Activated T-cell treated with anti-CD3 and anti-CD28 coated beads for 24 hours (primary cell): ENCODE data around the gene UVRAG.
"Not testable (repeated sequence)": the region's sequence is repeated elsewhere in the genome, so short reads cannot be mapped to it uniquely, and the experiment has no call there.

Source experiments
- DNase-seq: peaks from one replicate; pipeline ENCODE4 v3.0.0-alpha.2; 2020; ENCODE audit warnings: low read depth

Gene UVRAG

DNA sequence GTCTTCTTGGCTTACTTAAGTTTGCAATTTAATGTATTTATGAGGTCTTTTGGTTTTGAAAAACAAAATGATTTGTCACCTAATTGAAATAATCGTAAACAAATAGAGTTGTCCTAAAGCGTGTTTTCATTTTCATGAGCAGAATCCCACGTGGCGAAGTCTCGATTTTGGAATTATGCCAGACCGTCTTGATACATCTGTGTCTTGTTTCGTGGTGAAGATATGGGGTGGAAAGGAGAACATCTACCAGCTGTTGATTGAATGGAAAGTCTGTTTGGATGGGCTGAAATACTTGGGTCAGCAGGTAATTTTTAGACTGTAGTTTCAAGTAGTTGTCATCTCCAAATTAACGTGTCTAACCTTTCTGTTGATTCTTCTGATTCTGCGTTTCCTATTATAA is 64.7 kb downstream of the UVRAG start:
- DNase-seq = no peak

DNA sequence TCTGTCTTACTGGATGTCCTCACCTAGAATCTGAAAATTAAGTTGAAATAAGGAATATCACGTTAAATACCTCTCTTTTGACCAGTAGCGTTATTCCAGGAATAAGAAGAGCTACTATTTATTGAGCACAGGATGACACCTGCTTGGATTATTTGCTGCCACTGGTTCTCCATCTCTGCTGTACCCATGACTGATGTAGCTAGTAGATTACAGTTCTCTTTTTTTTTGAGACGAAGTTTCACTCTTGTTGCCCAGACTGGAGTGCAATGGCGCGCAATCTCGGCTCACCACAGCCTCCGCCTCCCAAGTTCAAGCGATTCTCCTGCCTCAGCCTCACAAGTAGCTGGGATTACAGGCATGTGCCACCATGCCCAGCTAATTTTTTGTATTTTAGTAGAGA is 65.3 kb downstream of the UVRAG start:
- not testable (repeated sequence) for DNase-seq

DNA sequence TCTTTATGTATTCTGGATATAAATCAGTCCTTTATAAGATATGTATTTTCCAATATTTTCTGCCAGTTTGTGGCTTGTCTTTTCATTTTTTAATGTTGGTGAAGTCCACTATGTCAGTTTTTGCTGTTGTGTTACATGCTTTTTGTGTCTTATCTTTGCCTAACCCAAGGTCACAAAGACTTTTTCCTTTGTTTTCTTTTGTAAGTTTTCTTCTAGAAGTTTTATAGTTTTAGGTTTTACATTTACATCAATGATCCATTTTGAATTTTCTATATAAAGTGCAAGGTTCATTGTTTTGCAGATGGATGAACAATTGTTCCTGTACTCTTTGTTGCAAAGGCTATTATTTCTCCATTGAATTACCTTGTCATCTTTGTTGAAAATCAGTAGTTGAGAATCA is 69.3 kb downstream of the UVRAG start:
- DNase-seq = no peak

DNA sequence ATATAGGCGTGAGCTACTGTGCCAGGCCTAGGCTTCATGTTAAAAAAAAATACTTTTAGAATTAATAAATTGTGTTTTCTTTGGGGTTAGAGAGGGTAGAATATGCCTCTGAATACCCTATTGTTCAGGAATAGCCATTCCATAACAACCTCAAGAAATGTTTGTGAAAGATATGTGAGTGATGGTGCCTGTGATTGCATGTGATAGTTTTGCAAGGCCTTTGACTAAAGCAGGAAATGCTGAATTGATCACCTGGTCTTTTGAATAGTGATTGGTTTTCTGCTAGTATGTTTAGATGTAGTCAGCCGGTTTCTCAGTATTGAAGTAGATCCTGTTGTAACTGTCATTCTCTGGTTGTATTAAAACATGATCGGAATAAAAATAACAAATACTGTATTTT is 73.4 kb downstream of the UVRAG start:
- DNase-seq = no peak

DNA sequence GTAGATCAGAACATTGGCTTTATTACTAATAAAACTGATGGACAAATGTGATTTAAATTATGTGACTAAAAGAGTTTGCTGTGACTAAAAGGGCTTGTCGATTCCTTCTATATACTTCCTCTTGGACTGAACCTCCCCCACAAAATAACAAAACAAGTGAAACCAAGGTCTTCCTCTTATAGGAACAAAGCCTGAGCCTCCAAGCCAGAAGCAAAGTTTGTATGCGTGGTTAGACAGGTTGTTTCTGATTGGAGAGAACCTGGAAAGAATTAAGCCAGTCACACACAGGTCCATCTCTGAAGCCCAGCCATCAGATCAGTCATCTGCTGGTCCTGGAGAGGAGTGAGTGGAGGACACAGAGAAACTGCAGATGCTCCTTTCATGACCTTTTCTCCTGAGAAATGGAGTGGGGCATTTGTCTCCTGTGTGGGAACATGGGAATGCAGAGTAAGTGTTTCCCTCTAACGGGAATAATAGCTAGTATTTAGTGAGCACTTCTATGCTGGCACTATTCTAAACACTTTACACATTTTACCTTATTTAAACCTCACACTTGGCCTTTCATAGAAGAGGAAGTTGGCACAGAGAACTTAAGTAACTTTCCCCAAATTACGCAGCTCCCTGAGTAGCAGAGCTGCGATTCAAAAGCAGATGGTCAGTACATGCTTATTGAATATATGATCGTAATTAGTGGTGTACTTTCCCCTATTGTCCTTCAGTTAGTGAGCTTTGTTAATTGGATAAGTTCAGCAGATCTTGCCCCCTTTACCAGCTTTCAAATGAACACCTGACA is 77.1 kb downstream of the UVRAG start:
- DNase-seq = no peak

DNA sequence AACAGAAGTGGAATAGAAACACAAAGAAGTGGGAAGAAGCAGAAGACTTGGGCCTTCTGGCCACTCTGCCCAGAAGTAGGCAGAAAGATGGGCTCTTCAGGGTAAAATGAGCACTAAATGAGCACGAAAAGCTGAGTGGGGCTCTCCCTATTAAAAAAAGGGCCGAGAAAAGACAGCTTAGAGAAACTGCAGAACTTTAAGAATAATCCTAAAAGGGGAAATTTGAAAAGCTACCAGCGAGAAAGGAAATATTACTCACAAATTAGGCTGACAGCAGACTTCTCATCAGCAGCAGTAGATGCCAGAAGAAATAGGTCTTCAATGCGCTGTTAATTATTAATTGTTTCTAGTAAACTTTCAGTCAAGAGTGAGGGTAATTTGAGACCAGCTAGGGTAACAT is 78.2 kb downstream of the UVRAG start:
- DNase-seq = no peak

DNA sequence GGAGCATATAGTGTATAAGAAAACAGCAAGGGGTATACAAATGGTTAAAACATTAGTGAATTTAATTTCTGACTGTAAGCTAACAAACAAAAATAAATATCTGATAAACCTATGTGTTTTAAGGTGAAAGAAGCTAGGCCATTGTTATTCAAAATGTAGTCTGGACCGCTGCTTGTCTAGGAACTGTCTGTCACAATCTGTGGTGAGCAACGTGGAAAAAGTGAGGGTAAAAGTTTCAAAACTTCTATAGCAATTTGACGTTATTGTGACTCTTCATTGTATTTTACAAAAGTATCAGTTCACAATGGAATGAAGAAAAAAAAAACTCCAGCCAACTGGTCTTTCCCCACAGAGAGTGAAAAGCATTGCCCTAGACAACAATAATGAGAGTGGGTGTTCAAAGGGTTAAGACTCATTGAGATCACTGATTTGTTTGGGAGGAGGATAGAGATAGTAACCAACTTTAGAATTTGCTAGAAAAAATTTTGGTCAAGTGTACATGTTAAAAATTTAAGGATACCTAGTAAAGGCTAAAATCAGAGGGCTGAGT is 79.1 kb downstream of the UVRAG start:
- DNase-seq = no peak

DNA sequence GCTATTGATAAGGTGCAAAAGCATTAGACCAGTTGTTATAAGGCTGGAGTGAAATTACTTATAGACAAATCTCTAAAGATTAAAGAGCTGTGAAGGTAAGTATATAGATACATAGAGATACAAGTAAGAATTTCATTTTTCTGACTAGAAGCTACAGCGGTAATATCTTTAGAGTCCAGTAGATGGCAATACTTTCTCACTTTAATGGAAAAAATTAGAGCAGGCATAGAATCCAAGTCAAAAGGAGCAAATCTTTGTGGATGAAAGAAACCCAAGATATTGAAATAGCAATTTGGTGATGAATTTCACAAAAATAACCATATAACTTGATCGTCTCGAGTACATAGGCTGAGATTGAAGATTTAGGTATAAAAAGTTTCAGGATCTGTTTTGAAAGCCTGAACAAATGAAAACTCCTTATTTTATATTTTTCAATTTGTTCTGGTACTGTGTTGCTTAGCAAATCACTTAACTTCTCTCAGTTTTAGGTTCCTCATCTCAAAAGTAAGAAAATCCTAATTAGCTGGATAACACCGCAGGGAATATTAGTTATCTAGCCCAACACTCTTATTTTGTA is 81.9 kb downstream of the UVRAG start:
- no peak for DNase-seq

DNA sequence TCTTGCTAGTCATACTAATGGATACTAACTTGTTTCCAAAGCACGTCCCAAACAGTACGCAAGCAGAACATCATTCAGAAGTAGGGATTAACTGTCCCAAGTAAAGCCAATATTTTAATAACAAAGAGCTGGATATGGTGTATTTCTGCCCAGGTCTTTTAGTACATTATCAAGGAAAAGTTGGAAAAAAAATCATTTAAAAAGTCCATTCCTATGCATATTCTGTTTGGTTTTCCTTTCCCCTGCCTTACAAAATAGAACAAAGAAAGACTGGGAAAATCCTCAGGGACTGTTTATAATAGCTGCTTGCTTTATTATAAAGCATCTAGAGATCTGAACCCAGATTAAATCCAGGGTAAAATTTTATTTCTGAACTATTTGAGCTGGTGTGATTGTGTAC is 83.9 kb downstream of the UVRAG start:
- no peak for DNase-seq

DNA sequence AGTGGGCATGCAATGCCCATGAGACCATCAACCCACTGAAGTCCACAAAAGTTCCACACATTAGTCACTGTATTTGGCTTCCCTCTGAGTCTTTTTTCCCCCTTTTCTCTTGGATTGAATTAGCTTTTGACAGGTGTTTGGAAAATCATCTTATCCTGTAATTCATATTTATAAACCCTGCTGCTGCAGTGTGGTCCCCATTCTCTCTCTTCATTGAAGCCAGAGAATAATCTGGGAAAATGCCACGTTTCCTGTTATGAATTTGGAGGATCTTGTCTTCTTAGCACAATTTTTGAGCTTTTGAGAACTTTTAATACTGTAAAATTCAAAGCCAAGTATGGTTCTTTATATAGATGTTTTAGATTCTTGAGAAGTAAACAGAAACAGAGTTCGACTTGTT is 84.8 kb downstream of the UVRAG start:
- no peak for DNase-seq

DNA sequence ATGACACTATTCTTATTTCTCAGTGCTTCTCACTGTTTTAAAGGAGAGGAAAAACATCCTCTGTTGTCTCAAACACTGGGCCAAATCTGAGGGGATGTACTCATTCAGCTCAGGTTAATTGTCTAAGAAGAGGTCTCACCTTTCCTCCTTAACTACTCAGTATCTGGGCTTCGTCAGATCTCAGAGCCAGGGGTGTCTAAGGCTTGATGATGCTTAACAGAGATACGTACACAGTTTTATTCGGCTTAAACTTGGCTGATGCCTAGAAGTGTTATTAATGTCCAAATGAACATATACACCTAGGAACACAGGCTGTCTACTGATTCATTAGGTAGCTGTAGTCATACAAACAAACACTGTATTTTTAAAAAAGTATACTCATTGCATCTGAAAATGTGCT is 85.8 kb downstream of the UVRAG start:
- no peak for DNase-seq

DNA sequence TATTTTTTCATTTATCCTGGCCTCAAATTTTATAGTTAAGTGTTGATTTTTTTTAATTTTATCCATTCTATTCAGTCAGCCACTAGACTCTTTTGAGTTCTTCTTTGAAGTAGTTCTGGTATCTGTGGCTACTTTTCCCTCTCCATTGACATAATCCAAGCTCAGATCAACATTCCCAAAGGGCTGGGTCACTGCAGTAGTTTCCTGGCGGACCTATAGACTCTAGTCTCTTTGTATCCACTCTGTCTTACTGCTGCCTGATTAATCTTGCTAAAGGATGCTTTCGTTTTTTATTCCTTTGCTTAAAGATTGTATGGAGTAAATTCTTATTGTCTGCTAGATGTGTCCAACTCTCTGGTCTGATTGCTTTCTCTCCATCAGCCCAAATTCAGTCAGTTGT is 87.6 kb downstream of the UVRAG start:
- DNase-seq = no peak

DNA sequence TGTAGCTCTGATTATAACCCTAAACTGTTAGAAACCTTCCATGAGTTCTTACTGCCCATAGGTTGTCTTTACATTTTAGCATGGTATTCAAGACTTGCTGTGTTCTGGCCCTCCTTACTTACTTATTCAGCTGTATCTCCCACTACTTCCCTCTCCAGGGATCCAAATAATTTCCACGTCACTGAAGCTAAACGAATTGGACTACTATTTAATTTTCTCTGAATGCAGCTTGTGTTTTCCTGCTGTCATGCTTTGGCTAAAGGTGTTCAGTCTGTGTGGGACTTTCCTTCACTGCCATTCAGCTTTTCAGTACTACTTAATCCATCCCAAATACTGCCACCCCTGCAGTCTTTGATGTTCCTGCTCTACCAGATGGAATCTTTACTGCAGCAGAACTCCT is 88.3 kb downstream of the UVRAG start:
- no peak for DNase-seq

DNA sequence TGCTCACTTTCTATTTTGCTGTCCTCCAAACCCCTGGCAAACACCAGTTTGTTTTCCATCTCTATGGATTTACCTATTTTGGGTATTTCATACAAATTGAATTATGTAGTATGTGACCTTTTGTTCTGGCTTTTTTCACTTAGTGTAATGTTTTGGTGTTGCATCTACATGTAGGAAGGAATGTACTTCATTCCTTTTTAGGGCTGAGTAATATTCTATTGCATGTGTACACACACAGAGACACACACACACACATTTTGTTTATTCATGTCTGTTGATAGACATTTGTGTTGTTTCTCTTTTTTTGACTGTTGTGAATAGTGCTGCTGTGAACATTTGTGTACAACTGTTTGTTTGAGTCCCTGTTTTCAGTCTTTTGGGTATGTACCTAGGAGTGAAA is 90.4 kb downstream of the UVRAG start:
- DNase-seq = no peak

DNA sequence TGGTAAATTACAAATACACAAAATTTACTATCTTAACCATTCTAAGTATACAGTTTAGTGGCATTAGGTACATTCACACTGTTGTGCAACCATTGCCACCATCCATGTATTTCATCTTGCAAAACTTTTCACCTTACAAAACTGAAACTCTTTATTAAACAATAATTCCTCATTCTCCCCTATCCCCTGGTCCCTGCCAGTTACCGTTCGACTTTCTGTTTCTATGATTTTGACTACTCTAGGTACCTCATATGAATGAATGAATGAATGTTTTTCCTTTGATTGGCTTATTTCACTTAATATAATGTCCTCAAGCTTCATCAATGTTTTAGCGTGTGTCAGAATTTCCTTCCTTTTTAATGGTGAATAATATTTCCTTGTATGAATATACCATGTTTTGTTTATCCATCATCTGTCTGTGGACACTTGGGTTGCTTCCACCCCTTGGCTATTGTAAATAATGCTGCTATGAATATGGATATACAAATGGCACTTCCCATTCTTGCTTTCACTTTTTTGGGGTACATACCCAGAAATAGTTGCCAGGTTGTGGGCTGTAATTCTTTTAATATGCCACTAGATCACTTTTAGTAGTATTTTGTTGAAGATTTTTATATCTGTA is 93.0 kb downstream of the UVRAG start:
- no peak for DNase-seq

DNA sequence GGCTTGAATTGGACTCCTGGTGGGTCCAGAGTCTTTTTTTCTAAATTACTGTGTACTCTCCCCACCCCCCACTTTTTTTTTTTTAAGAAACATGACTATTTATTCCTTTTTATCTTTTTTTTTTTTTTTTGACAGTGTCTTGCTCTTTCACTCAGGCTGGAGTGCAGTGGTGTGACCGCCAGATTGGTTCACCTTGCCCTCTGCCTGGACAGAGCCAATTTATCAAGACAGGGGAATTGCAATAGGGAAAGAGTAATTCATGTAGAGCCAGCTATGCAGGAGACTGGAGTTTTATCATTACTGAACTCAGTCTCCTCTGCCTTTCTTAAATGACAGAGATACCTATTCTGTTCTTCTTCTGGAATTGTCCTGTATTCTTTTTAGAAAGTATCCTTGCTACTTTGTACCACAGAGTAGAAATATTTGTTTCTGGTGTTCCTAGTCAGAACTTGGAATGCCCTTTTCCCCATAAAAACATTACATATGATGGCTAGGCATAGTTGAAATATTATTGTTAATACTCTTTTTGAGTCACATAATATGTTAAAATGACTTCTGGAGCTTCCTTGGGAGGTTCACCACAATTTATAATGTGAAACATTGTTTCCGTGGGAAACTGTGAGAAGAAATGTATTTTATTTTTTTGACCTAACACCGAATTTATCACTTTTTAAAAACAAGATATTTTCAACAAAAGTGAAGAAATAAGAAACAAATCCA is 95.6 kb downstream of the UVRAG start:
- no peak for DNase-seq

DNA sequence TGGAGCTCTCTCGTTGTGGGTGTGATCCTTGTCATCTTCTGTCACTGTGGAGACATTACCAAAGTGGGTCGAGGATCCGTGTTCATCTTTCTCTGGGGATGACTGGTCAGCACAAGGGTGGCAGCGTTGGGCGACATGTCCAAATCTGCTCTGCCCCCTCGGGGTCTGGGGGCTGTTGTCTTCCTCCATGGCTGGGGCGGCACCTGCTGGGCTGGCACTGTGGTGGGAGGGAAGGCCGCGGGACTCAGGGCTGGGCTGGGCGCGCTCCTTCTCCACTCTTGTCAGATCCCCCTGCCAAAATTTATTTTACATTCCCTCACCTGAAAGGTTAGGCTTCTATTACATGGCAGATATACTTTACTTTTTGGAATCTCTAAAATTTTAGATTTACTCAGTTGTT is 96.4 kb downstream of the UVRAG start:
- DNase-seq = no peak

DNA sequence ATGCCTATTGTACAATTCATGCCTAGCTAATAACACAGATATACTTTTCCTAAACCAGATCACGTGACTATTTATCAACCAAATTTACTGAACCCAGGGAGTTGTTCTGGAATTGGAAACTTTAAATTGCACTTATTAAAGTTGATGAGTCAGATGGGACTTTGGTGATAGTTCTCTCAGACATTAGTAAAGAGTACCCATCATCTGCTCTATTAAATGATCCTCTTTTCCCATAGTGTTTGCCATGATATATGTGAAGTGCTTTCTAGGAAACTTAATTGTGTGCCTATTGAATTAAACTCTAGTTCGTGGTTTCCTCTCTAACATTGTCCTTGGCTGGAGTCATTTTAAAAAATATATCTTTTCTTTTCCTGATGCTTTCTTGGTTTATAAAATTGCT is 99.0 kb downstream of the UVRAG start:
- DNase-seq = no peak

DNA sequence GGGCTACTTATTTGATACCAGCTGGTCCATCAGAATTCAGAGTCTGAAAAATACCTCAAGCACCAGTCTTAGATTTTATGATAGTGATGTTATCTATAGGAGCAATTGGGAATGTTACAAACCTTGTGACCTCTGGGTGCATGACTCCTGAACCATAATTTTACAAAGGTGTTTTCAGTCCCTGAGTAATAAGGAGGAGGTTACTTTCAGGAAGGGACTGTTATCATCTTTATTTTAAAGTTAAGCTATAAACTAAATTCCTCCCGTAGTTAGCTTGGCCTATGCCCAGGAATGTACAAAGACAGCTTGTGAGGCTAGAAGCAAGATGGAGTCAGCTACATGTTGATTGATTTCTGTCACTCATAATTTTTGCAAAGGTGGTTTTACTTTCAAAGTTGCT is 101.9 kb downstream of the UVRAG start:
- no peak for DNase-seq

DNA sequence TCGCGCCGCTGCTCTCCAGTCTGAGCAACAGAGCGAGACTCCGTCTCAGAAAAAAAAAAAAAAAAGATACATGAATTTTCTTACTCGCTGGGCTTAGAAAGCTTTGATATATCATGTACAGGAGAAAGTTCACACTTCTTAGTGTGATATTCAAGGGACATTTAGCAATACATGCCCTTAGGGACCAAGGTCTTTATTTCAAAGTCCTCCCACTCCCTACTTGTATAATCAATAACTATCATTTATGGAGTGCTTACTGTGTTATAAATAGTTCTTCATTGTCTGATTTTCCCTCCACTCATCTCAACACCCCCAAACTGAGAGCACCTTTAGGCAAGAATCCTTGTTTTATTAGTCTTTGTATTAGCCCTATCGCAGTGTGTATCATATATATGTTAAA is 103.3 kb downstream of the UVRAG start:
- no peak for DNase-seq

DNA sequence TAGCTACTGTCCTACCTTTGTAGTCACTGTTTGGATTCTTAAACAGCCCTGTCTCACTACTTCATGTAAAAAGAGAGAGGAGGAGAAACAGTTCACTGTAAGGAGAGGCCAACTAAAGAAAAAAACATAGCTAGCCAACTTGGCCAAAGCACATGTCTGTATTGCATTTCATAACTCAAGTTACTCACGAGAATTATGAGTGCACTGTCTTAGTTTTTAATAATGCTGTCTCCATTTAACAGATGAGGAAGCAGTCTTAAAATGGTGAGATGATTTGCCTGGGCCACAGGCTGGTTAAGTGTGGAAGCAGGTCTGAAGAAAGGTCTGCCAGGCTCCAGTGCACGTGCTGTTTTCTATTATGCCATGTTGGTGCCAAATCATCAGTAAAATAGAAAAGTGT is 104.5 kb downstream of the UVRAG start:
- DNase-seq = no peak

DNA sequence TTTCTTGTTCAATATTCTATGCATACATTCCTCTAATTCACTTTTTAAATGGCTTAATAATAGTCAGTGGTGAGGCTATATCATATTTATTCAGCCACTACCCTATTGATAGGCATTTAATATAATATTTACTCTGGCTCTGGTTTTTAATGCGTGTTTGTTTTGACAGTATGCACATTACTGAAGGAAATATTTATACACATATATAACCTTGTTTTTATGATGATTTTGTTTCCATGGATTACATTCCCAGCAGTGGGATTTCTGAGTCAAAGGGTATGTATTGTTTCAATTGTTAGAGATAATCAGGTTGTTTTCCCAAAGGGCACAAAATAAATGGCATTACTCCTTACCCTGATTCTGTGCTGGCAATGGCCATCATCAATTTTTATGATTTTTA is 105.8 kb downstream of the UVRAG start:
- DNase-seq = no peak

DNA sequence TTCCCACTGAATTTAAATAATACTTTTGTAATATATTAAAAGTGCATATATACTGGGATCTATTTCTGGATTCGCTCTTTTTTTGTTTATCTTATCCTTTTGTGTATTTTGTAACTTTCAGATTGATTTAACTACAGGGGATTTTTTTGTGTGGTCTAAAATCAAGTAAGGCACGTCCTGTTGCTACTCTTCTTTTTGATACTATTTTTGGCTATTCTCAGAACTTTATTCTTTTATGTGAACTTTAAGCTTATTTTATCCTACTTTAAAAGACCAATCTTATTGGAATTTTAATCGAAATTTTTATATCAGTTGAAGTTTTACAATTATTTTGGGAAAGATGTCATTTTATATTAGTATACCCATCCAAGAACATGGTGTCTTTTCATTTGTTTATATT is 106.8 kb downstream of the UVRAG start:
- no peak for DNase-seq
